GM18909 (cell line): Measurements from ENCODE around the gene DTNA.

ENCODE experiments used
- ATAC-seq: cut with Tn5 transposase; IDR thresholded peaks from one replicate; pipeline ENCODE4 v1.9.1; 2021; ENCODE audit warnings: mild to moderate bottlenecking; ENCODE audit not compliant: unreplicated experiment, poor library complexity

Gene DTNA

DNA sequence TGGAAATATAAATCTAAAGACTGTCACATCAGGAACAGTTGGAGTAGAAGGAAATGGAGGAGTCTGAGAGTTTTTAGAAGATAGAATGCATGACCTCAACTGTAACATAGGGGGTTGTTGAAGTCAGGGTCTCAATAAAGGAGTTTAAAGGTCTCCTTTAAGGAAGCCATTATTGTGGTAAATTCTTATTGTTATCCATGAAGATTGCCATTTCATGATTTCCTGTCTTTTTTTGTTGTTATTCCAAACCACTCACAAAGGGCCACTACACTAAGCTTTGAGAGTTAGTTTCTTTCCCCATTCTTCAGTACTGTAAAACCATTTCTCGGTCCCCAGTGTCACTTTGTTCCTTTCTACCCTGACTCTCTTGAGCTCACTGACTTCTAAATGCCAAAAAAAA is 134.0 kb downstream of the DTNA start:
- ATAC-seq: no peak

DNA sequence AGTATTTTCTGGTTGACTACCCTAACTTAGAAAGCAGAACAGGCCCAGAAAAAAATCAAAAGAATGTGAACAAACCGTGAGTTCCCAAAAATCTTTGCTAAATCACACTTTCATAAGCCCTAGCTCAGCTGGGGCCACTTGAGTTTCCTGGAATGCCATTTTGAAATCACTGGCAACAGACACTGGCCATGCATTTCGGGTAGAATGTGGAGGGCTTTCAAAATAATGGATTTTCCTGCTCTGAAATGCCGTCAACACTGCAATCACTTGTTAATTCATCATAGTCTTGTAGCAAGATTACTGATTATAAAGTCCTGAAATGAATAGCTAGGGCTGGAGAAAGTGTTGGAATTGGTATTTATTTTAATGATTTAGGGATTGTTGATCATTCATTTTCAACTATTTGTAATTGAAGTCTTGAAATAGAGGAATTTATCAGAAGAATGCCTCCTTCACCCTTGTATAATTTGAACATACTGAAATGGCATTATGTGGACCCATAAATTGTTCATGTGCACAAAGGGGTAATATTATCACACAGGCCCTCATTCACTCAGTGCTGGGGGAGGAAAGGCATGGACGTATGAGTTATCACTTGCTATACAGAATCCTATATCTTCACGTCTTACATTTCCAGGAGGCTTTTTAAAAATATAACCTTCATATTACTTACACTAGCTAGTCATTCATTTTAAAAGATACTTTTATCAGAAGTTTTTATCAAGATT is 134.8 kb downstream of the DTNA start:
- no peak for ATAC-seq

DNA sequence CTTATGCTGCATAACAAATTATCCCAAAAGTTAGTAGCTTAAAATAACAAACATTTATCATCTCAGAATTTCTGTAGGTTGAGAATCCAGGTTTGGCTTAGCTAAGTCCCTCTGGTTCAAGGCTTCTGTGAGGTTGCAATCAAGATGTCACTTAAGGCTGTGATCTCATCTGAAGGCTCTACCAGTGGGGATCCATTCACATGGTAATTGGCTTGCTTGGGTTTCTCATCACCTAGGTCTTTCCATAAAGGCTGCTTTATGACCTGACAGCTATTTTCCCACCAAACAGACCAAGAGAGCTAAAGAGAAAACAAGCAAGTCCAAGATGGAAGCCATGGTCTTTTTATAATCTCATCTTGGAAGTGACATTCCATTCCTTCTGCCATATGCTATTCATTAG is 137.3 kb downstream of the DTNA start:
- no peak for ATAC-seq

DNA sequence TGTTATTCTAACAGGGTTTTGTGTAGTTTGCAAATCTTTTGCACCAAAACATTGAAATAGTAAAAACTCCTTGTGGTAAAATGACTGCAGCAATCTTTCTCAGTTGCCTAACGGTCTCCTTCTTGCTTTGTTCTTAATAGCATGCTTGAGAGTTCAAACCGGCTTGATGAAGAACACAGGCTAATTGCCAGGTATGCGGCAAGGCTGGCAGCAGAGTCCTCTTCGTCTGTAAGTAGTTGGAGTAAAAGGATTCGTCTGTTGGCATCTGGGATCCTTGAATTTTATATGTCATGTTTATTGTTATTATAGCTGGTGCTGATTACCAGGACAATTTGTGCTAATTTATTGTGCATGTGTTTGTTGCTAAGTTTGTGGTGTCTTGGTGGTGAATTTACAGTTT is 138.1 kb downstream of the DTNA start:
- ATAC-seq: no peak

DNA sequence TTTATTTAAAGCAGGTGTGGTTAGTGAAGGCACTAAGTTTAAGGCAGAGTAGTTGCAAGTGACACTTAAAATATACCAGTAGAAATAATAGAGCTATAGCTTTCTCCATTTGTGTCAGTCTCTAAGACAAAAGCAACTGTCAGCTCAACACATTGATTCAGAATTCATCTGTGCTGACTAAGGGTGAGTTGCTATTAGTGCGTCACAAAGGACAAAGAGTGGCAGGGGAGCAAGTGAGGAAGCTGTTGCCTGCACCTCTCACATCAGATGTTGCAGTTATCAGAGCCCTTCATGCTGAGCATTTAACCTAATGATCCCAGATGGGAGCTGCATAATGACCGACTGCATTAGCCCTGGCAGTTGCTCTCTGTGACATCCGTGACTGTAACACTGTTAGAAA is 138.6 kb downstream of the DTNA start:
- no peak for ATAC-seq

DNA sequence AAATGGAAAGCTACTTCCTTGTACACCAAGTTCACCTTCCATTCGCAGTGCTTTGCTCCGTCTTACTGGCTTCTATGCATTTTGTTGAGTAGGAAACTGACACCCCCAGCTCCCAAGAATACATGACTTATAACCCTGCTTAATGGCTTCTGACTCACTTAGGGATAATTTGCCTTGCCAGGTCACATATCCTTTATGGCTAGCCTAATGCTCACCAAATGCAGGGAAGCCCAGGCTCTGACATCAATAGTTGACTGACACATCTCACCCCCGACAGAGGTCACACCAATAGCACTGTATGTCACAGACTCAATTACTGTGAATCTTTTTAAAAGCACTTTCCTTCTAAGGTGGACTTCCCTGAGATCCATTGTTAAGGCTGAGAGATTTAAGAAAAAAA is 147.2 kb downstream of the DTNA start:
- no peak for ATAC-seq

DNA sequence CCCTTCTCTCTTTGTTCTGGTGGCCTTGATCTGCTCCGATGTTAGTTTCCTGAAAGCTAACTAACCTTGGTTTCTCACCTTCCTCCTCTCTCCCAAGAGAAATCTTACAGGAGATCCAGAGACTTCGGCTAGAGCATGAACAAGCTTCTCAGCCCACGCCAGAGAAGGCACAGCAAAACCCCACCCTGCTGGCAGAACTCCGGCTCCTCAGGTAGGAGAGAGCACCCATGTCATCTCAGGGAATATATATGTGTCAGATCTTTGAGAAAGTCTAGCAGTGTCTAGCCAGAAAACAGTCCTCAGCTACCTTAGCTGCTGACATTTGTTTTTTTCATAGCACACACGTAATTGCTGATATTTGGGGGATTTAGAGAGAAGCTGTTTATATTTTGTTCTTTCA is 148.1 kb downstream of the DTNA start:
- no peak for ATAC-seq

DNA sequence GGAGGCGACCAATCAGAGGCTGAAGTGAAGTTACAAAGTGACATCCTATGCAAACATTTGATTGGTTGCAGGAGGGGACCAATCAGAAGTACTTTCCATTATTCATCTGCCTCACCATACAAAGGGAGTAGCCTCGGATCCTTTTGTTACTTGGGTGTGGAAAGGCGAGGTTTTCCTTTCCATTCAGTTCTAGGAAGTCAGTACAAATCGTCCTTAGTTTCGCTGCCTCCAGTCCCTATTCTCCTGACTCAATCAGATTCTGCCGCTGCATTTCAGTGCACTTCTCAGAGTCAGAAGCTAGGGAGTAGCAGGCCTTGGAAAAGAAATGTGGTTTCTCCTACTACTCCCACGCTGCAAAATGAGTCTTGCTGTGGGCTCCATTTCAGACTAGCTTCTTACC is 149.4 kb downstream of the DTNA start:
- ATAC-seq: no peak

DNA sequence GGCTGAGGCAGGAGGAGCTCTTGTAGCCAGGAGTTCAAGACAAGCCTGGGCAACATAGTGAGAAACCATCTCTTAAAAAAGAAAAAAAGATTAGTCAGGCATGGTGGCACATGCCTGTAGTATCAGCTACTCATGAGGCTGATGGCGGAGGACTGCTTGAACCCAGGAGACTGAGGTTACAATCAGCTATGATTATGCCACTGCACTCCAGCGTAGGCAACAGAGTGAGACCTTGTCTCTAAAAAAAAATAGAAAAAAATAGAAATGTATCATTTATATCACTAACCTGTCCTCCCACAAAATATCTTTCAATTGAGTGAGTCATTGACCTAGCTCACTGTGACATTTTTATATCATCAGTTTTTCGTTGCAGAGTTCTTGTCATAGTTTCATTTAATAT is 152.5 kb downstream of the DTNA start:
- no peak for ATAC-seq

DNA sequence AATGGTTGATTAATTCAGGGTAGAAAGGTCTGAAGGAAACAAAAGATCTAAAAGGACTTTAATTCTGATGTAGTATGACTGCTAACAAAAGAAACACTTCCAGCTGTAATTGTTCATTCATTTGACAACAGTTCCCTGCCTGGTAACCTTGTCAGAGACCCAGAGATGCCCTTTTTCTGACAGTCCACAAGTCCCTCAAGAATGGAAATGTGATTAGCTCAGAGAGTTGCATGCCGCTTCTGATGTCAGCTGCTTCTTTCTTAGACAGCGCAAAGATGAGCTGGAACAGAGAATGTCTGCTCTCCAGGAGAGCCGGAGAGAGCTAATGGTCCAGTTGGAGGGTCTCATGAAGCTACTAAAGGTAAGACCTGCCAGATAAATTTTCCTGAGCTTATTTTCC is 153.6 kb downstream of the DTNA start:
- ATAC-seq: no peak

DNA sequence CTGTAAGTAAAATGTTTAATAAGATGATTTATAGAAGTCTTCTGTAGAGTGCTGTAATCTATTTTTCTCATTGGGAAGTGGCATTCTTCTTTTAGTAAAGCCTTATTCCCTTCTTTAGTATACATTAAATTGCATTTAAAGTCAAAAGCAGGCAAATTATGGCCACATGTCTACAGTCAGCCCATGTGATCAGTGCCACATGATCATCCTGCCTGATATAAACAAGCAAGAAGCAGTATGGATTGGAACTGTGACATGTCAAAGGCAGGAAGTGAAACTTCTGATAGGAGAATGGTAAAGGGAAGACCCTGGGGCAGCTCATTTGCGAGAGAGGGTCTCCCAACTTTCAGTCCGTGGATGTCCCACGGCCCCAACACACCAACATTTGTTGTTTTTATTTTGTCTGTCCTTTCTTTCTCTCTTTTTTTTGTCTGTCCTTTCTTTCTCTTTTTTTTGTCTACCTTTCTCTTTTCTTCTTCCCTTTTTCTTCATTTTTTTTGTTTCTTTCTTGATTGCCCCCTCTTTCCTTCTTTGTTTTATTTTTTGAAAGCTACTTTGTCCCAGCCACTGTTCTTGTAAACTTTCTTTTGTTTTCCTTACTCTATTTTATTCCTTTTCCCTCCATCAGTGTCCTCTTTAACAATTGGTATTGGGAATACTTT is 154.9 kb downstream of the DTNA start:
- no peak for ATAC-seq

DNA sequence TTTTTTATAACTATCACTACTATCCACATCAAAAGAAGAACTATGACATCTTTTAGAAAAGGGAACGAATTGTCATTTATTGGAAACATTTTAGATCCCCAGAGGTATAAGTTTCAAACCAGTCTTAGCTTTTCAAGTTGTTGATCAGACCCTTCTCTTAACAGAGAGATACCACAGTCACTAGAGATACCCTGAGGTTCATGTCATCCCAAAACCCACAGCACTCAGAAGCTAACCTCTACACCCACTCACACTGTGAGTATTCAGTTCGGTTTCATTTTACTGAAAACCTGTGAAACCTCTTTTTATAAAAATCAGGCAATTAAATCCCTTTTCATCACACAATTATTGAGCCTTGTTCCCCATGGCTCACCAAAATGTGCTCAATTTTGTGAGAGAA is 156.2 kb downstream of the DTNA start:
- ATAC-seq: no peak

DNA sequence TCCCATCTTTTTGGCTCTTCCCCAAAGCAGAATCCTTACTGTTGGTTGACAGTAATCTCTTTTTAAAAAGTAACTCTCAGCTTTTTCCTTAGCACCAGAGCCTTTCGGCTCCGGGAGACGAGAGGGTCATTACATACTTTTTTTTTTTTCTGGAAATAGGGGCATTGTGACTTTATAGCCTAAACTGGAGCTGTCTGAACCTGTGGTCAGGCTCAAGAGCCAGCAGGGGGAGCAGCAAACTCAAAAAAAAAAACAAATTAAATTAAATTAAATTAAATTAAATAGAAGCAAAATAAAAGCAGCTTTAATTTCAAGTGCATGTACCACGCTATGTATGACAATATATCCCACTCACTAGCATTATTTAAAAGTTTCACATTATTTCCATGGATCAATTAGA is 156.6 kb downstream of the DTNA start:
- ATAC-seq: no peak

DNA sequence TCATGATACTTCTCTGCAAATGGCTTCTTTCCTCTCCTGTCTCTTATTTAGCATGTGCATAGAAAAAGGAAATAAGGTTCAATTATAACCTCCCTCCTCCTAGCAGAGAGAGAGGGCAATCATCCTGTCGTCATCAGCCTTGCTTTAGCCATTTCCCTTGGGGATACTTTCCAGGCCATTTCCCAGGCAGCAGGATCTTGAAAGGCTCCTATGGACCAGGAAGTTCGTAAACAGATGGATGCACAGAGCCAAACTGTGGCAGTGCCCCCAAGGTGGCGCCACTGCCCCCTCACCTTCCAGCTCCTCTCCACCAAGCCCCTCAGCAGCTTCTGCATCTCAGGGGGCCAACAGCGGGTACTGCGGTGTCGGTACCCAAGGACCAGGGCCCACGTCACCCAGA is 157.4 kb downstream of the DTNA start:
- no peak for ATAC-seq

DNA sequence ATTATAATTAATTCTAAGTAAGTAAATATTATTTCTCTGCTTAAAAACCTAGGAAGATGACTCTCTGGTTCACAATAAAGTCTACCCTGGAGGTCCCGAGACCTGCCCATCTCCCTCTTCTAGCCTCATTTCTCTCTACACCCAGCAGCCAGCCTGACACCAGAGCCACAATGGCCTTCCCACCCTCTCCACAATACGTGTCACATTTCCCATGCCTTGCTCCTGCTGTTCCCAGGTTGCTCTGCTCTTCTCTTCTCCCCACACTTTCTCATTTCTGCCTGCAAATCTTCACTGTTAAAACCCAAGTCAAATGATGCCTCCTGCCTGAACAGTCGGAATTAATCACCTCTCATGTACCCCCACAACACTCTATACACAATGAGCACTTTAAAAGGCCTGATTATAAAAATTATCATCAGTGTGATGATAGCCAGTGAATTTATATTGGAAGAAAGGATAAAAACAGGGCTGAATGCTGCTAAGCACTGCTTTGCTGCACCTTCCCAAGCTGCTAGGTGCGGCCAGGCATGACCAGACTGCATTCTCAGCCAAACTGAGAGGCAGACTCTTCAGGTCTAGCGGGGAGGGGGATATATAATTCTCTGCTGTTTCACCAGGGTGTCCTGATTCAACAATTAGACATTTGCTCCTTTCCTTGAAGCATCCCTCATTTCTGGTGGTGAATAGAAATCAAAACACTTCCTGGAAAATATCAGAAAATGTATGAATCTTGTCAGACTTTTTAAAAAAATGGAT is 160.6 kb downstream of the DTNA start:
- ATAC-seq: no peak

DNA sequence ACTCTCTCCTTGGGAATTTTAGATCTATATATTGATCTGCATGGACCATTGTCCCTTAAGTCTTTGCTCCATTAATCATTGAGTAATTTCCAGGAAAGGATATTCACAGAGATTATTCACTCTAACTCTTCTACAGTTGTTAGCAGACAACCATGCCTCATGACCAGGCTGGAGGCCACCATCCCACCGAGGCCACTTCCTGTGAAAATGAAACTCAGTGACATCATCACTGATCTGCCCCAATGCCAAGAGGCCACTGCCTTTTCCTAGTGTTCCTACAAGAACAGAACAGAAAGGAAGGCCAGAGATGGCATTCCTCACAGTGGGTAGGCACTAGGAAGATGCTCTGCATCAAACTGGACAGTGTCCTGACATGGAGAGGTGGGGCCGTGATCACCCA is 161.3 kb downstream of the DTNA start:
- ATAC-seq: no peak

DNA sequence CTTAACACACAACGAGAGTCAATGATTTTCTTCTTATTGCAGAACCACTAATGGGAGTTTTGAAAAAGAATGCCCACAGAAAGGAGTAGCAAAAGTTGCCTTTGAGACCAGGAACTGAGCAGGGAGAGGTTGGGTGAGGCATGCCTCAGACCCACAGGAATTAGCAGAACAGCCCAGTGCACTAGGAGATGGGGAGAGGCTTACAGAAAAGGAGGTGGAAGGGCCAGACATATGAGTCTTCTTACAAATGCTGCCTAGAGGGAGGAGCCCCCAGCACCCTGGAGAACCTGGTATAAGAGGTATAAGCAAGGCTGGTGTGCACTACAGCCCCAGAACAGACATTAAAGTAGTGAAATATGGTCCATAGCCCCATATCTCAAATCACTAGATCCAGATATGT is 162.0 kb downstream of the DTNA start:
- ATAC-seq: no peak

DNA sequence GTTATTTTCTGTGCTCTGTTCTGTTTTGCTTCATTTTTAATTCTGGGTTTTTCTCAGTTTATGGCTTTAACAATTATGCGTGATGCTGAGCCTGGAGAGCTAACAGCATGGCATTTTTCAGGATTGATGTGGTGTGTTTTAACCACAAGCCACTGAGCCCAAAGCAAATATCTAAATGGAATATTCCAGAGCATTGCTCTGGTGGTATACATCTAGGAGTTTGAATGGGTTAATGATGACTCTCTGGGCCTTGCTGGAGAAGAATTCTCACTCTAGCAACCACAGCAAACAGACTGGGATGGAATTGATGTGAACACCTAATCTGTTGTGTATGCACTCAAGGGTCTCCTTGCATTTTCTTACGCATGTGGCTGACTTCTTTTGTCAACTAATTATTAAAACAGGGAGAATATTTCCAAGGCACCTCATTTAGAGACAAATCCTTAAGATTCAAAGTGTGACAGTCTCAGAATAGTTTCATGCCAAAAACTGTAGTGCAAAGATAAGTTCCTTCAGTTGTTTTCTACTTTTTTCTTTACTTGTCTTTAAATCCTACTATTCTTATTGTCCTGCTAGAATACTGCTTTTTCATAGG is 164.0 kb downstream of the DTNA start:
- ATAC-seq: no peak

DNA sequence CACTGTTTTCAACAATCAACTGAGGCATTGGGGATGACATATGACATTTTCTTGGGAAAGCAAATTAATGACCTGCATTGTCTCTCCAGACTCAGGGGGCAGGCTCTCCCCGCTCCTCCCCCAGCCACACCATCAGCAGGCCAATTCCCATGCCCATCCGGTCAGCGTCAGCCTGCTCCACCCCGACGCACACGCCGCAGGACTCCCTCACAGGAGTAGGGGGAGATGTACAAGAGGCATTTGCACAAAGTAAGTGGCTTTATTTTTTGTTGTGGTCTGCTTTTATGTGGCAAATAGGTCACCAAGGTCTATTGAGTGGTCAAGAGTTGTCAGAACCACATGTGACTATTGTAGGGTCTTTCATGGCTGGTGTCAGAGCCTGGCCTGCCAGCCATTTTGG is 165.1 kb downstream of the DTNA start:
- ATAC-seq: no peak

DNA sequence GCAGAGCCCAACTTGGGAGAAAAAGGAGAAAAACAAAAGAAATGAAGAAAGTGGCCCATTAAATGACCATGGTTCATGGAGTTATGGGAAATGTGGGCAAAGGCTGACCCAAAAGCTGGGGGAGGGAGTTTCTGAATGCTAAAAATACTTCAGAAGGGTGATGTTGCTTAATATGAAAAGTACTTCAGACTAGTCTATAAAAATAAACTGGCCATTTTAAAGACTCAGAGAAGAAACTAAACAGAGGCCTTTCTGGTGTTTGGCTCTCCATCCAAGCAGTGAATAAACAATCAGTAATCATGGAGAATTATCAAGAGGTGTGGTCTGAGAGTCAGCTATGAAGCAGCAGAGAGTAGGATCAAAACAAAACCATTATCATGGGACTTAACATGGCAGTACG is 170.3 kb downstream of the DTNA start:
- ATAC-seq: no peak
